GM19193 (cell line): Measurements from ENCODE around the gene LRP5.

Experiments
- POLR2A ChIP-seq: IDR thresholded peaks from 4 replicates; pipeline ENCODE4 v1.6.1; 2011; ENCODE audit not compliant: insufficient read depth, insufficient read length; ENCODE audit errors: extremely low read depth

Gene LRP5

DNA sequence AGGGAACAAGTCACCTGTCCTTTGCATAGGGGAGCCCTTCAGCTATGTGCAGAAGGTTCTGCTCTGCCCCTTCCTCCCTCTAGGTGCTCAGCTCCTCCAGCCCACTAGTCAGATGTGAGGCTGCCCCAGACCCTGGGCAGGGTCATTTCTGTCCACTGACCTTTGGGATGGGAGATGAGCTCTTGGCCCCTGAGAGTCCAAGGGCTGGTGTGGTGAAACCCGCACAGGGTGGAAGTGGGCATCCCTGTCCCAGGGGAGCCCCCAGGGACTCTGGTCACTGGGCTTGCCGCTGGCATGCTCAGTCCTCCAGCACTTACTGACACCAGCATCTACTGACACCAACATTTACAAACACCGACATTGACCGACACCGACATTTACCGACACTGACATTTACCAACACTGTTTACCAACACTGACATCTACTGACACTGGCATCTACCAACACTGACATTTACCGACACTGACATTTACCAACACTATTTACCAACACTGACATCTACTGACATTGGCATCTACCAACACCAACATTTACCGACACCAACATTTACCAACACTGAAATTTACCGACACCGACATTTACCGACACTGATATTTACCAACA is 76.3 kb downstream of the LRP5 start:
- no peak for TF ChIP-seq POLR2A

DNA sequence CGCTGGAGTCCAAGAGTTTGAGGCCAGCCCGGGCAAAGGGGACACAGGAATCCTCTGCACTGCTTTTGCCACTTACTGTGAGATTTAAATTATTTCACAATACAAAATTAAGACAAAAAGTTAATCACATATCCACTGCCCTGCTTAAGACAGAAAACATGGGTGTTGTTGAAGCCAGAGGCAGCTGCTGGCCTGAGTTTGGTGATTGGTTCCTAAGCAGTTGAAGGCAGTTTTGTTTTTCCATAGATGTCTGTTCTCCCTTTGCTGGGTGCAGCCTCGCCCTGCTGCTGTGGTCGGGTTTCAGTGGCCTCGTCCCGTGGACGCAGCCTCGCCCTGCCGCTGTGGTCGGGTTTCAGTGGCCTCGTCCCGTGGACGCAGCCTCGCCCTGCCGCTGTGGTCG is 77.9 kb downstream of the LRP5 start:
- no peak for TF ChIP-seq POLR2A

DNA sequence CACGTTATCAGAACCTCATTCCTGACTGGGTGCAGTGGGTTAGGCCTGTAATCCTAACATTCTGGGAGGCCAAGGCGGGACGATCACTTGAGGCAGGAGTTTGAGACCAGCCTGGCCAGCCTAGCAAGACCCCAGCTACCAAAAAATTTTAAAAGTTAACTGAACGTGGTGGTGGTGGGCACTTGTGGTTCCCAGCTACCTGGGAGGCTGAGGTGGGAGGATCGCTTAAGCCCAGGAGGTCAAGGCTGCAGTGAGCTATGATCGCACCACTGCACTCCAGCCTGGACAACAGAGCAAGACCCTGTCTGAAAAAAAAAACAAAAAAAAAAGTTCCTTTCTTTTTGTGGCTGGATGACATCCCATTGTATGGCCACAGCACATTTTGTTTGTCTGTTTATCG is 80.4 kb downstream of the LRP5 start:
- TF ChIP-seq POLR2A = no peak

DNA sequence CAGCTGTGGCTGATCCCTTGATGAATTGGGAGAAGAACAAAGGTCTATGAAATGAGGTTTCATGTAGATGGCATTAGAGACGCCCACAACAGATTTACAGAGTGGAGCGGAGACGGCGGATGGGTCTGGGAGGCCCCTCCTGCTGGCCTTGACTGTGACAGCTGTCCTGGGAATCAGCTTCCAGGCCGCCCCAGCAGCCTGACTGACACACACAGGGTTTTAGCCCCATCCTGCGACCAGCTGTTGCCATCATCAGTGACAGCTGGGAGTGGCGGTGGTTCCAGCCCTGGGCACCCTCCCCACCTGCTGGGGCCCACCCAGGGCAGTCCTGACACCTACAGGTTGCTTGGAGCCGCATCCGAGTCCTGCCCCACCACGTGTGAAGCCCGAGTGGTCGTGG is 84.1 kb downstream of the LRP5 start:
- TF ChIP-seq POLR2A = no peak

DNA sequence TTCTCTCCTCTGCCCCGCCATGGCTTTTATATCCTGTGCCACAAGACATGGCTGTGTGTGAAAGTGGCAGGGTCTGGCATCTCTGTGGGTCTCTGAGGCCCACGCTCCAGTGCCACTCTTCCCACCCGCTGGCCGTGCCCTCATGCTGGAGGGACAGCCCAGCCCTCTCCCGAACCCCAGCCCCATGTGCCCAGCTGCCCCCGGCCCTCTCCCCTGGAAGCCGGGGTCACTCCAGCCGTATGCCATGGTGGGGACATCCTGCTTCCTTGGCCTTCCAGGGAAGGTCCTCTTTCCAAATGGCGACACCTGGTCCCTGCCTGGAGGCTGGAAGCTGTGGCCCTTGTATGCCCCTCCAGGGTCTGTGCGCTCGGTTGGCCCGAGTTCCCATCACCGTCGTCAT is 84.9 kb downstream of the LRP5 start:
- TF ChIP-seq POLR2A = no peak

DNA sequence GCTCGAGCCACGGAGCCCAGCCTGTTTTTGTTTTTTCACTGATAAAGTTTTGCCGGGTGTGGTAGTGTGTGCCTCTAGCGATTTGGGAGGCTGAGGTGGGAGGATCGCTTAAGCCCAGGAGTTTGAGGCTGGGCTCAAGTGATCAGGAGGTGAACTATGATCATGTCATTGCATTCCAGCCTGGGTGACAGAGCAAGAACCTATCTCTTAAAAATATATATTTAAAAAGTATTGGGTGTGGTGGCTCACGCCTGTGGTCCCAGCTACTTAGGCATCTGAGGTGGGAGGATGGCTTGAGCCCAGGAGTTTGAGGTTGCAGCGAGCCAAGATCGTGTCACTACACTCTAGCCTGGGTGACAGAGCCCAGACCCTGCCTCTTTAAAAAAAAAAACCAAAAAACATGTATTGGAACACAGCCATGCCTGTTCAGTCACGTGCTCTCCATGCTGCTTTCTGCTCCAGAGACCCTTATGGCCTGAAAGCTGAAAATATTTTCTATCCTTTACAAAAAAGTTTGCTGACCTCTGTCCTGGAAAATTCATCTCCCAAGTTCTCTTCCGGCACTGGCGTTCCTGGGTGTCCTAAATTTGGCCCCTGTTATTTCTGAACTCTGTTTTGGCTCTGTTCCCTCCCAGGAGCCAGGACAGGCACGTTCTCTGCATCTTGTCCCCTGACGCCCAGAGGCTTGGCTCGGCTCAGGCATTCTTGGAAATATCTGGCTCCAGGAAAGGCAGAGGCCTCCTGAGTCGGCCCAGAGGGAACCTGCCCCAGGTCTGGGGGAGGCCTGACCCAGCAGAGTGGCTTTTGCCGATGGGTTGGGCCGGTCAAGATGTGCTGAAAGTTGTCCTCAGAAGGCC is 86.8 kb downstream of the LRP5 start:
- no peak for TF ChIP-seq POLR2A

DNA sequence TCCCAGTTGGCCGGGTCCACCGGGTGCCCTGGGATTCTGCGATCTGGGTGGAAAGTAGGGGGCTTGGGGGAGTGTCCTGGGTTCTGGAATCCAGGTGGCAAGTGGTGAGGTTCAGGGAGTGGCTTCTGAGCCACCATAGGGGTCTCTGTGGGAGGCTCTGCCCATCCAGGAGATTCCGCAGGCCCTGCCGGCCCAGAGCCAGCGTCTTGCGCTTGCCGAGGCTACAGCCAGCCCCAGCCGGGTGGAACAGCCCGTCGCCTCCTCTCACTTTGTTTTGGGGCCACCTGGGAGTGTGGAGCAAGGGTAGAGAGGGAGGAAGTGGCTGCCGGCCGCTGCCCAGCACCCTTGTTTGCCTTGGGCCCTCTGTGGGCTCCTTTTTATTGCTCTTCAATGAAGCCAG is 87.5 kb downstream of the LRP5 start:
- TF ChIP-seq POLR2A = no peak

DNA sequence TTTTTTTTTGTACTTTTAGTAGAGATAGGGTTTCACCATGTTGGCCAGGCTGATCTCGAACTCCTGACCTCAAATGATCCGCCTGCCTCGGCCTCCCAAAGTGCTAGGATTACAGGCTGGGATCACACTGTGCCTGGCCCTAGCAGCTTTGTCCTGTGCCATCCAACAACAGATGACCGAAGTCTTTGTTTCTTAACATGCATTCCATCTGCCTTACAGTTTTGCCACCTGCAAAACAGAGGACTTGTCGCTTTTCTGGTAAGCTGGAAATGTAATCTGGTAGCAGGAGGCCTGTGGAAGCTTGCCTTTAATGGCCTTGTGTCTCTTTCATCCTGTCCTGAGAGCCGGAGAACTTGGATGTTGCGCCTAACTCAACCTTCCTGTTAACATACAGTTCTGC is 89.5 kb downstream of the LRP5 start:
- TF ChIP-seq POLR2A = no peak

DNA sequence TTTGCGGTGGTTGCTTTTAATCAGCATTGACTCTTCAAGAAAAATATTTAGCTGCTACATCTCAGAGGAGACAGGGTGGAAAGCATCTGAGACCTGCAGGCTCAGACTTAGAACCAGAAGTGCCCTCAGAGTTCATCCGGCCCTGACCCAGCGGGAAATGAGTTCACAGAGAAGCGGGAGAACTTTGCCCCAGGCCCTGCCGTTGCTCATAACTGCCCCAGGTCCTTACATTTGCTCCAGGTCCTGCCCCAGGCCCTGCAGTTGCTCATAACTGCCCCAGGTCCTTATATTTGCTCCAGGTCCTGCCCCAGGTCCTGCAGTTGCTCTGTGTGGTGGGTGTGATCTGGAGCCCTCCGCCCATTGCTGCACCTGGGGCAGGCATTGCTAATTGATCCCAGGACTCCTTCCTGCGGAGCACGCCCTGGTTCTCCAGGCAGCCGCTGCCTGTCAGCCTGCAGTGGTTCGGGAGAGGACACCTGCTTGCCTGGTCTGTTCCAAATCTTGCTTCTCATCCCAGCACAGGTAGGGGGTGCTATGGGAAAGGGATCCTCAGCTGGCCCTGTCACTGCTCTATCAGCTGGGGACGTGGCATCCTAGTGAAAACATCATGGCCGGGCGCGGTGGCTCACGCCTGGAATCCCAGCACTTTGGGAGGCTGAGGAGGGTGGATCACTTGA is 90.1 kb downstream of the LRP5 start:
- TF ChIP-seq POLR2A = no peak

DNA sequence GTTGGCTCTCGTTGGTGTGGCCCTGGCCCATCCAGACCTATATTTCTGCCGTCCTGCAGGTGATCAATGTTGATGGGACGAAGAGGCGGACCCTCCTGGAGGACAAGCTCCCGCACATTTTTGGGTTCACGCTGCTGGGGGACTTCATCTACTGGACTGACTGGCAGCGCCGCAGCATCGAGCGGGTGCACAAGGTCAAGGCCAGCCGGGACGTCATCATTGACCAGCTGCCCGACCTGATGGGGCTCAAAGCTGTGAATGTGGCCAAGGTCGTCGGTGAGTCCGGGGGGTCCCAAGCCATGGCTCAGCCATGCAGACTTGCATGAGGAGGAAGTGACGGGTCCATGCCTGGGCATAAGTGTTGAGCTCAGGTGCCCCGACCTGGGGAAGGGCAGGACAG is 91.0 kb downstream of the LRP5 start:
- TF ChIP-seq POLR2A = no peak

DNA sequence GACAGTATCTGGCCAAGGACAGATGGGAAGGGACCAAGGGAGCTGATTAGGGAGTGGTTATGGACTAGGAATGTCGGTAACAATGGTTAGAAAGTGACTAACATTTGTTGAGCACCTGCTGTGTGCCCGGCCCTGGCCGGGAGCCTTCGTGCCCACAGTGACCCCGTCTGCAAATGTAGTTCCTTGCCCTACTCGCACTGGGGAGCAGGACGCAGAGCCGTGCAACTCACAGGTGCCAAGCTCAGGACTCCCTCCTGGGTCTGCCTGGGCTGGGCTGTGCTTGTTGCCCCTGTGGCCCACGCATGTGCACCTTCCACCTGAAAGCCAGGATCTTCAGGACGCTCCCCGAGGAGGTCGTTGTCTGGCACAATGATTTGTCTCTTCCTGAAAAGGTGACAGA is 91.4 kb downstream of the LRP5 start:
- TF ChIP-seq POLR2A = no peak

DNA sequence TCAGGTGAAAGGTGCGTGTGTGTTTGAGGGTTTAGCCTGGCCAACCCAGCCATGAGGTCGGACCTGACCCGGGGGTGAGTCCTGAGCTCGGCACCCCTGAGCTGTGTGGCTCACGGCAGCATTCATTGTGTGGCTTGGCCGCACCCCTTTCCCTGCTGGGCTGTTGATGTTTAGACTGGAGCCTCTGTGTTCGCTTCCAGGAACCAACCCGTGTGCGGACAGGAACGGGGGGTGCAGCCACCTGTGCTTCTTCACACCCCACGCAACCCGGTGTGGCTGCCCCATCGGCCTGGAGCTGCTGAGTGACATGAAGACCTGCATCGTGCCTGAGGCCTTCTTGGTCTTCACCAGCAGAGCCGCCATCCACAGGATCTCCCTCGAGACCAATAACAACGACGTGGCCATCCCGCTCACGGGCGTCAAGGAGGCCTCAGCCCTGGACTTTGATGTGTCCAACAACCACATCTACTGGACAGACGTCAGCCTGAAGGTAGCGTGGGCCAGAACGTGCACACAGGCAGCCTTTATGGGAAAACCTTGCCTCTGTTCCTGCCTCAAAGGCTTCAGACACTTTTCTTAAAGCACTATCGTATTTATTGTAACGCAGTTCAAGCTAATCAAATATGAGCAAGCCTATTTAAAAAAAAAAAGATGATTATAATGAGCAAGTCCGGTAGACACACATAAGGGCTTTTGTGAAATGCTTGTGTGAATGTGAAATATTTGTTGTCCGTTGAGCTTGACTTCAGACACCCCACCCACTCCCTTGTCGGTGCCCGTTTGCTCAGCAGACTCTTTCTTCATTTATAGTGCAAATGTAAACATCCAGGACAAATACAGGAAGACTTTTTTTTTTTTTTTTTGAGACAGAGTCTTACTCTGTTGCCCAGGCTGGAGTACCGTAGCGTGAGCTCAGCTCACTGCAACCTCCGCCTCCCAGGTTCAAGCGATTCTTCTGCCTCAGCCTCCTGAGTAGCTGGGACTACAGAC is 94.2 kb downstream of the LRP5 start:
- TF ChIP-seq POLR2A = no peak

DNA sequence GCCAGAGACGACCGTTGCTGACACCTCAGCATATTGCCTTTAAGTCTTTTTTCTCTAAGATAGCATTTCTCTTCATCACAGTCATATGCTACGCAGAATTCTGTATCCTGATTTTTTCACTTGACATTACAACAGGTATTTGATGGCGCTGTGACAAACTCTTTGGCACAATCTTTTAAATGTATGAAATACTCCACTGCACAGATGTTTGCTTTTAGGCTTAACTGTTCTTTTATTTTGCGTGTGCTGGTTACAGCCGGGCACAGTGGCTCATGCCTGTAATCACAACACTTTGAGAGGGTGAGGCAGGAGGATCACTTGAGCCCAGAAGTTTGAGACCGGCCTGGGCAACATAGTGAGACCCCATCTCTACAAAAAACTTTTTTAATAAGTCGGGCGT is 96.1 kb downstream of the LRP5 start:
- no peak for TF ChIP-seq POLR2A

DNA sequence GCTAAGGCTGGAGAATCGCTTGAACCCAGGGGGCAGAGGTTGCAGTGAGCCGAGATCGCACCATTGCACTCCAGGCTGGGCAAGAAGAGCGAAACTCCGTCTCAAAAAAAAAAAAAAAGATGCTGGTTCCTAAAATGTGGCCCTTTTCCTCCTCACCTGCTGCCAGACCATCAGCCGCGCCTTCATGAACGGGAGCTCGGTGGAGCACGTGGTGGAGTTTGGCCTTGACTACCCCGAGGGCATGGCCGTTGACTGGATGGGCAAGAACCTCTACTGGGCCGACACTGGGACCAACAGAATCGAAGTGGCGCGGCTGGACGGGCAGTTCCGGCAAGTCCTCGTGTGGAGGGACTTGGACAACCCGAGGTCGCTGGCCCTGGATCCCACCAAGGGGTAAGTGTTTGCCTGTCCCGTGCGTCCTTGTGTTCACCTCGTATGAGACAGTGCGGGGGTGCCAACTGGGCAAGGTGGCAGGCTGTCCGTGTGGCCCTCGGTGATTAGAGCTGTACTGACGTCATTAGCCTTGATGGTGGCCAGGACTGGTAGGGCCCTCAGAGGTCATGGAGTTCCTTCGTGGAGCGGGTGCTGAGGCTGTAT is 97.5 kb downstream of the LRP5 start:
- no peak for TF ChIP-seq POLR2A
